HEK293T (cell line): Measurements from ENCODE around the gene IER5.

Source experiments
- CTCF ChIA-PET: fragments of 350-600 bp; formaldehyde crosslinking; extraction: SDS; loops from one replicate; lab custom pipeline; 2021; ENCODE audit warnings: antibody characterized with exemption, inconsistent platforms; lab: Yijun Ruan, JAX
- POLR2A ChIA-PET: fragments of 350-600 bp; formaldehyde crosslinking; extraction: SDS; loops from one replicate; lab custom pipeline; 2020; ENCODE audit warnings: antibody characterized with exemption, inconsistent platforms; lab: Yijun Ruan, JAX
- DNase-seq: peaks from one replicate; pipeline ENCODE4 v3.0.0; 2012; ENCODE audit warnings: mixed read lengths; ENCODE audit errors: extremely low spot score
- ARNT ChIP-seq: fragments of 450-650 bp; IDR thresholded peaks from 2 replicates; pipeline ENCODE4 v1.6.1; 2017; ENCODE audit warnings: mild to moderate bottlenecking
- BHLHE40 ChIP-seq: fragments of 450-650 bp; IDR thresholded peaks from 2 replicates; pipeline ENCODE4 v1.6.1; 2016; ENCODE audit warnings: mild to moderate bottlenecking, moderate library complexity, borderline replicate concordance
- CTBP1 ChIP-seq: fragments of 450-650 bp; IDR thresholded peaks from 2 replicates; pipeline ENCODE4 v1.6.1; 2016; ENCODE audit warnings: borderline replicate concordance
- ELF4 ChIP-seq: fragments of 450-650 bp; IDR thresholded peaks from 2 replicates; pipeline ENCODE4 v1.6.1; 2017; ENCODE audit warnings: antibody characterized with exemption
- FOXA1 ChIP-seq: fragments of 450-650 bp; IDR thresholded peaks from 2 replicates; pipeline ENCODE4 v1.6.1; 2016; ENCODE audit warnings: mild to moderate bottlenecking
- FOXK2 ChIP-seq: fragments of 450-650 bp; IDR thresholded peaks from 2 replicates; pipeline ENCODE4 v1.6.1; 2016; ENCODE audit warnings: mild to moderate bottlenecking
- FOXM1 ChIP-seq: fragments of 450-650 bp; IDR thresholded peaks from 2 replicates; pipeline ENCODE4 v1.6.1; 2017; ENCODE audit warnings: mild to moderate bottlenecking, borderline replicate concordance
- HDGF ChIP-seq: fragments of 450-650 bp; IDR thresholded peaks from 2 replicates; pipeline ENCODE4 v1.6.1; 2017; ENCODE audit warnings: antibody characterized with exemption, borderline replicate concordance
- L3MBTL2 ChIP-seq: fragments of 450-650 bp; conservative IDR thresholded peaks from 2 replicates; pipeline ENCODE4 v1.6.1; 2016; ENCODE audit warnings: mild to moderate bottlenecking
- LEF1 ChIP-seq: fragments of 450-650 bp; IDR thresholded peaks from 2 replicates; pipeline ENCODE4 v1.6.1; 2017; ENCODE audit warnings: mild to moderate bottlenecking, borderline replicate concordance
- NFRKB ChIP-seq: fragments of 450-650 bp; IDR thresholded peaks from 2 replicates; pipeline ENCODE4 v1.6.1; 2016; ENCODE audit warnings: mild to moderate bottlenecking, moderate library complexity
- PKNOX1 ChIP-seq: fragments of 450-650 bp; IDR thresholded peaks from 2 replicates; pipeline ENCODE4 v1.6.1; 2016
- SP1 ChIP-seq: fragments of 450-650 bp; IDR thresholded peaks from 2 replicates; pipeline ENCODE4 v1.6.1; 2017
- SUZ12 ChIP-seq: fragments of 450-650 bp; IDR thresholded peaks from 2 replicates; pipeline ENCODE4 v1.6.1; 2016; ENCODE audit warnings: mild to moderate bottlenecking
- TARDBP ChIP-seq: fragments of 450-650 bp; IDR thresholded peaks from 2 replicates; pipeline ENCODE4 v1.6.1; 2016
- ZNF384 ChIP-seq: fragments of 450-650 bp; IDR thresholded peaks from 2 replicates; pipeline ENCODE4 v1.6.1; 2016

The IER5 gene

GRCh38 chr1:181095763-181096184 is 7.3 kb downstream of the IER5 start:
- TF ChIP-seq L3MBTL2 (no peak), SP1 (no peak), PKNOX1 (no peak), CTBP1 (no peak), BHLHE40 (no peak), ARNT (no peak), HDGF (no peak), NFRKB (no peak), SUZ12 (no peak), ZNF384 (no peak), LEF1 (no peak), ELF4 (no peak), FOXM1 (no peak), FOXA1 (no peak), TARDBP (no peak), FOXK2 (no peak)
- ChIA-PET POLR2A (interaction anchor here (2.4 kb wide), 1 partner anchor 9 kb away, joined by 13 read pairs; no protein-coding TSS in a partner anchor), CTCF (interaction anchor here (0.5 kb wide), 1 partner anchor 784 kb away, joined by 5 read pairs; no protein-coding TSS in a partner anchor)
- no peak for DNase-seq

GRCh38 chr1:181097242-181097641 is 8.7 kb downstream of the IER5 start:
- POLR2A ChIA-PET = interaction anchor here (0.7 to 2.4 kb wide), 4 partner anchors 8 to 56 kb away, joined by 3 to 13 read pairs (median 3); no protein-coding TSS in a partner anchor
- CTCF ChIA-PET = interaction anchor here (1.0 kb wide), 2 partner anchors 39 to 45 kb away, joined by 4 read pairs; no protein-coding TSS in a partner anchor
- DNase-seq = no peak
- TF ChIP-seq NFRKB = no peak
- TF ChIP-seq L3MBTL2 = no peak
- no peak for TF ChIP-seq ELF4
- no peak for TF ChIP-seq TARDBP
- no peak for TF ChIP-seq PKNOX1
- TF ChIP-seq CTBP1 = no peak
- TF ChIP-seq FOXM1 = no peak
- no peak for TF ChIP-seq FOXK2
- TF ChIP-seq BHLHE40 = no peak
- TF ChIP-seq FOXA1 = no peak
- TF ChIP-seq SUZ12 = no peak
- TF ChIP-seq ZNF384 = no peak
- no peak for TF ChIP-seq HDGF
- no peak for TF ChIP-seq SP1

GRCh38 chr1:181099152-181100014 is 10.9 kb downstream of the IER5 start:
- TF ChIP-seq PKNOX1 (peak; percentile 77), BHLHE40 (no peak), LEF1 (no peak), FOXA1 (no peak), SUZ12 (no peak), SP1 (no peak)
- ChIA-PET CTCF (interaction anchor here (1.0 to 1.3 kb wide), 2 partner anchors 15 to 43 kb away, joined by 3 to 4 read pairs; no protein-coding TSS in a partner anchor), POLR2A (interaction anchor here (1.2 to 4.7 kb wide), 4 partner anchors 9 to 77 kb away, joined by 3 to 33 read pairs (median 7); partner anchors contain the start of genes IER5 and STX6)
- DNase-seq = peak; percentile 42

GRCh38 chr1:181100015-181100905 is 11.8 kb downstream of the IER5 start:
- no peak for DNase-seq
- ChIA-PET POLR2A (interaction anchor here (0.8 to 4.7 kb wide), 5 partner anchors 10 to 43 kb away, joined by 3 to 33 read pairs (median 6); partner anchors contain the start of gene IER5), CTCF (no interaction called here)
- TF ChIP-seq ELF4 = no peak
- 0 out of 2 replicates have a peak, but pooled peaks have one; percentile 43 for TF ChIP-seq PKNOX1

GRCh38 chr1:181100934-181101333 is 12.4 kb downstream of the IER5 start:
- ChIA-PET CTCF (no interaction called here), POLR2A (interaction anchor here (1.3 to 4.7 kb wide), 4 partner anchors 11 to 40 kb away, joined by 3 to 33 read pairs (median 5); partner anchors contain the start of gene IER5)
- DNase-seq = no peak
- TF ChIP-seq HDGF (no peak), PKNOX1 (no peak), FOXM1 (no peak), SP1 (no peak), L3MBTL2 (no peak), ARNT (no peak), NFRKB (no peak), FOXK2 (no peak), LEF1 (no peak), BHLHE40 (no peak), TARDBP (no peak), ZNF384 (no peak), SUZ12 (no peak), FOXA1 (no peak)
